ENCODE results near the gene SLC26A4.

Gene SLC26A4

GRCh38 chr7:107697321-107698049 is 36.9 kb downstream of the SLC26A4 start:
- no peak for DNase-seq

- no peak for DNase-seq
These were observed 39.9 kb downstream of the SLC26A4 start for GRCh38 chr7:107700570-107700969.

- no peak for DNase-seq
These were observed 40.6 kb downstream of the SLC26A4 start for GRCh38 chr7:107701191-107701590.

- no peak for DNase-seq
These were observed 42.6 kb downstream of the SLC26A4 start for GRCh38 chr7:107703219-107703618.

GRCh38 chr7:107703872-107704271 is 43.2 kb downstream of the SLC26A4 start:
- no peak for DNase-seq

GRCh38 chr7:107708956-107709355 is 48.3 kb downstream of the SLC26A4 start:
- DNase-seq = no peak

GRCh38 chr7:107711301-107711700 is 50.7 kb downstream of the SLC26A4 start:
- DNase-seq = no peak

- DNase-seq = no peak
These were observed 51.4 kb downstream of the SLC26A4 start for GRCh38 chr7:107712025-107712424.

- DNase-seq = no peak
These were observed 52.3 kb downstream of the SLC26A4 start for GRCh38 chr7:107712896-107713295.

GRCh38 chr7:107715531-107715930 is 54.9 kb downstream of the SLC26A4 start:
- no peak for DNase-seq

- no peak for DNase-seq
These were observed 58.0 kb downstream of the SLC26A4 start for GRCh38 chr7:107718456-107719193.

GRCh38 chr7:107721286-107721685 is 60.7 kb downstream of the SLC26A4 start:
- DNase-seq = no peak

- no peak for DNase-seq
These were observed 62.6 kb downstream of the SLC26A4 start for GRCh38 chr7:107723255-107723654.

GRCh38 chr7:107725138-107725740 is 64.6 kb downstream of the SLC26A4 start:
- DNase-seq = peak; percentile 80

- DNase-seq = no peak
These were observed 65.9 kb downstream of the SLC26A4 start for GRCh38 chr7:107726356-107727130.

GRCh38 chr7:107728276-107728675 is 67.6 kb downstream of the SLC26A4 start:
- DNase-seq = no peak

- peak; percentile 84 for DNase-seq
These were observed 82.3 kb downstream of the SLC26A4 start for GRCh38 chr7:107742678-107743566.

GRCh38 chr7:107743567-107744344 is 83.1 kb downstream of the SLC26A4 start, which contains the start of gene CBLL1:
CBLL1 (plus strand) TSS chr7:107744142; CDS start chr7:107744164, 22 bp downstream.
- peak; percentile 99 for DNase-seq

GRCh38 chr7:107744345-107744750 is 83.7 kb downstream of the SLC26A4 start:
- no peak for DNase-seq

- no peak for DNase-seq
These were observed 85.4 kb downstream of the SLC26A4 start for GRCh38 chr7:107746006-107746405.

GRCh38 chr7:107751113-107751512 is 90.5 kb downstream of the SLC26A4 start:
- no peak for DNase-seq

Measured in RPMI8226 (cell line).